Bronchial epithelial cell (primary cell): ENCODE measurements around the gene ICAM5. TPM values are rescaled to one million over a fixed set of nuclear protein-coding genes. Genes with fewer than 3 reads are reported as not detected.

Experiments used
- DNase-seq: peaks from one replicate; pipeline ENCODE4 v3.0.0-alpha.2; 2010; ENCODE audit warnings: low read depth
- FAIRE-seq: peaks from 2 replicates; lab custom pipeline; 2011; peaks lifted over from hg19 to GRCh38; lab: Jason Lieb, UNC
- H3K27me3 ChIP-seq: 2 replicates; pipeline ENCODE4 v1.5.1; 2011; ENCODE audit warnings: low read length; ENCODE audit not compliant: control insufficient read depth, insufficient read depth
- H3K36me3 ChIP-seq: 2 replicates; pipeline ENCODE4 v1.5.1; 2011; ENCODE audit warnings: low read length; ENCODE audit not compliant: control insufficient read depth, insufficient read depth
- H3K4me3 ChIP-seq: 2 replicates; pipeline ENCODE4 v1.5.1; 2011; ENCODE audit warnings: mild to moderate bottlenecking, low read depth, low read length, control low read depth
- total RNA-seq: library from RNA; depleted of rRNA; stranded (reverse); fragments of >200 nt; gene quantifications from 2 replicates; pipeline ENCODE4 v1.2.1, GENCODE V29; 2014
- TF ChIP-seq, protein P1 (sequence below): IDR thresholded peaks from 2 replicates; pipeline ENCODE4 v1.5.1; 2011; ENCODE audit warnings: mild to moderate bottlenecking, moderate library complexity, low read length, control low read depth, inconsistent platforms; ENCODE audit not compliant: insufficient read depth, severe bottlenecking

ICAM5 gene
- total RNA-seq, 1 donor from 2014 or later = 3.9 TPM

DNA sequence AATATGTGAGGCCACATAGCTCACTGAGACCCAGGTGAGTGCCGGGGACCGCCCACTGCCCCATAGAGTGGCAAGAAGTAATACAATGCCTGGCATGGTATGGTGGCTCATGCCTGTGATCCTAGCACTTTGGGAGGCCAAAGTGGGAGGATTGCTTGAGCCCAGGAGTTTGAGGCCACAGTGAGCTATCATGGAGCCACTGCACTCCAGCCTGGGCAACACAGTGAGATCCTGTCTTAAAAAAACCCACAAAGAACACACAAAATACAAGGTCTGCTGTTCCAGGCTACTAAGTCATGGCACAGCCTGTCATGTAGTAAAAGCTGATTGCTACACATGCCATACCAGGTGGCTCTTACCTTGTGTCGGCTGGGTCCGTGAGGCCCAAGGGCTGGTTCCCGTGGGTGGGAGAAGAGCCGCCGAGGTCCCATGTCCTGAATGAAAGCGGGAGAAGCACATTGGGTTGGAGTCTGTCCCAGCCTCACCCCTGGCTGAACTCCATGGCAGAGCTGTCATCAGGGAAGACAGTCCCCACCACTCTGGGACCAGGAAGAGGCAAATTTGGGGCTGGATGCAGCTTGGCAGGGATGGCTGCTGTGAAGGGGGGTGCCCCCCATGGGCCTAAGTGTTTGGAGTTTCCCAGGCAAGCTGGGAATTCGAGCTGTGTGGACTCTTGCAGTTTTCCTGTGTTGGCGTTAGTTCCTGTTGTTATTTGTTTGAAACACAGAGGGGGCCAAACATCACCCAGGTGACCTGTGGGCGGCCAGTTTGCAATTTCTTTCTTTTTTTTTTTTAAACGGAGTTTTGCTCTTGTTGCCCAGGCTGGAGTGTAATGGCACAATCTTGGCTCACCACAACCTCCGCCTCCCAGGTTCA, 29.3 kb downstream of the ICAM5 start:
- TF ChIP-seq, protein P1, sequence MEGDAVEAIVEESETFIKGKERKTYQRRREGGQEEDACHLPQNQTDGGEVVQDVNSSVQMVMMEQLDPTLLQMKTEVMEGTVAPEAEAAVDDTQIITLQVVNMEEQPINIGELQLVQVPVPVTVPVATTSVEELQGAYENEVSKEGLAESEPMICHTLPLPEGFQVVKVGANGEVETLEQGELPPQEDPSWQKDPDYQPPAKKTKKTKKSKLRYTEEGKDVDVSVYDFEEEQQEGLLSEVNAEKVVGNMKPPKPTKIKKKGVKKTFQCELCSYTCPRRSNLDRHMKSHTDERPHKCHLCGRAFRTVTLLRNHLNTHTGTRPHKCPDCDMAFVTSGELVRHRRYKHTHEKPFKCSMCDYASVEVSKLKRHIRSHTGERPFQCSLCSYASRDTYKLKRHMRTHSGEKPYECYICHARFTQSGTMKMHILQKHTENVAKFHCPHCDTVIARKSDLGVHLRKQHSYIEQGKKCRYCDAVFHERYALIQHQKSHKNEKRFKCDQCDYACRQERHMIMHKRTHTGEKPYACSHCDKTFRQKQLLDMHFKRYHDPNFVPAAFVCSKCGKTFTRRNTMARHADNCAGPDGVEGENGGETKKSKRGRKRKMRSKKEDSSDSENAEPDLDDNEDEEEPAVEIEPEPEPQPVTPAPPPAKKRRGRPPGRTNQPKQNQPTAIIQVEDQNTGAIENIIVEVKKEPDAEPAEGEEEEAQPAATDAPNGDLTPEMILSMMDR = no peak
- Histone ChIP-seq H3K4me3 (no peak overlapping the region), H3K27me3 (no peaks in the 10 kb centered on the region), H3K36me3 (peaks cover 29% of the 10 kb centered on the region)
- DNase-seq = no peak
- no peak for FAIRE-seq

DNA sequence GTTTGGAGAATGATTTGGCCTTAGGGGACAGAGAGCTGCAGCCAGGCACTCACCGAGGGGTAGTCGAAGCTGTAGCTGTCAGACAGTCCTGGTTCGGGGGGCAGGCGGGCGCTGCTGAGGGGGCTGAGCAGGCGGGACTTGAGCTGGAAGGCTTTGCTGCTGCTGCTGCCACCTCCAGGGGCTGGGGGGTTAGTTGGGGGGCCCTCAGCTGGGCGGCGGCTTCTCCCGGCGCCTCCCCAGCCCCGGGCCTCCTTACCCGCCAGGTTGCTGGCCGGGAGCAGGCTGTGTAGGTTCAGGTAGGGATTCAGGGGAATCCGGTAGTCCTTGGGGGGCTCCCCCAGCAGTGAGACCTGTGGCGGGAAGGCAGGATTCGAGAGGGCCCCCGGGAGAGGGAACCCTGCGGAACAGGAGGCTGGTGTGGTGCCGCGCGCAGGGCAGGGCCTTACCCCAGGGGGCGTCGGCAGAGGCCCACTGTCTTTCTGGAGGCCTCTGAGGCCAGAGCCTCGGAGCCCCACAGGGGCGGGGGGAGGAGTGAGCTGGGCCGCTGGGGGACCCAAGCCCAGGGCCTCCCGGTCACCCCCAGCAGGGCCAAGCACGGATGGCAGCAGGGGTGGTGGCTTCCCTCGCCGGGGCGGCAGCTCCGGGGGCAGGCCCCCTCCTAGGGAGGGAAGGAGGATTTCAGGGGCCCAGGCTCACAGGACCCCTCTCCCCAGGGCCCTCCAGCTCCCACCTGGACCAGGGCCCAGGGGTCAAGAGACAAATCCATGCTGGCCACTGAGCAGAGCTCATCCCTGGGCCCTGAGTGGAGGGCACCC, 31.1 kb downstream of the ICAM5 start:
- Histone ChIP-seq H3K27me3 (no peaks in the 10 kb centered on the region), H3K4me3 (no peak overlapping the region), H3K36me3 (peaks cover 35% of the 10 kb centered on the region)
- TF ChIP-seq, protein P1 = no peak
- FAIRE-seq = no peak
- no peak for DNase-seq

DNA sequence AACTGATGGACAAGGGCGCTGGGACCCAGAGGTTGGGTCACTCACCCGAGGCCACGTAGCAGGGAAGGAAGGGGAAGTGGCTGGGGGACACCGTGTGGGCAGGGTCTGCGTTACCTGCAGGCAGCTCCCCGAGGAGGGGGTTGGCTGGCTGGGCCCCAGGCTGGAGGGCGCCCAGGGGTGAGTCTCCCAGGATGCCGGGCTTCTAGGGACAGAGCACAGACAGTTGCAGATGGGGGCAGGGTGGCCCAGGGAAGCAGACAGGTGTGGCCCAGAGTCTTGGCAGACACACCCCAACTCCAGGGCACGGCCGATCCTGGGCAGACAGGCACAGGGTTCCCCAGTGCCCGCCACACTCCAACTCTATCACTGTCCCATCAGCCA, 31.7 kb downstream of the ICAM5 start:
- DNase-seq (no peak), FAIRE-seq (no peak)
- TF ChIP-seq, protein P1 = no peak
- H3K36me3 ChIP-seq = peaks cover 37% of the 10 kb centered on the region
- no peaks in the 10 kb centered on the region for H3K27me3 ChIP-seq
- H3K4me3 ChIP-seq = no peak overlapping the region

DNA sequence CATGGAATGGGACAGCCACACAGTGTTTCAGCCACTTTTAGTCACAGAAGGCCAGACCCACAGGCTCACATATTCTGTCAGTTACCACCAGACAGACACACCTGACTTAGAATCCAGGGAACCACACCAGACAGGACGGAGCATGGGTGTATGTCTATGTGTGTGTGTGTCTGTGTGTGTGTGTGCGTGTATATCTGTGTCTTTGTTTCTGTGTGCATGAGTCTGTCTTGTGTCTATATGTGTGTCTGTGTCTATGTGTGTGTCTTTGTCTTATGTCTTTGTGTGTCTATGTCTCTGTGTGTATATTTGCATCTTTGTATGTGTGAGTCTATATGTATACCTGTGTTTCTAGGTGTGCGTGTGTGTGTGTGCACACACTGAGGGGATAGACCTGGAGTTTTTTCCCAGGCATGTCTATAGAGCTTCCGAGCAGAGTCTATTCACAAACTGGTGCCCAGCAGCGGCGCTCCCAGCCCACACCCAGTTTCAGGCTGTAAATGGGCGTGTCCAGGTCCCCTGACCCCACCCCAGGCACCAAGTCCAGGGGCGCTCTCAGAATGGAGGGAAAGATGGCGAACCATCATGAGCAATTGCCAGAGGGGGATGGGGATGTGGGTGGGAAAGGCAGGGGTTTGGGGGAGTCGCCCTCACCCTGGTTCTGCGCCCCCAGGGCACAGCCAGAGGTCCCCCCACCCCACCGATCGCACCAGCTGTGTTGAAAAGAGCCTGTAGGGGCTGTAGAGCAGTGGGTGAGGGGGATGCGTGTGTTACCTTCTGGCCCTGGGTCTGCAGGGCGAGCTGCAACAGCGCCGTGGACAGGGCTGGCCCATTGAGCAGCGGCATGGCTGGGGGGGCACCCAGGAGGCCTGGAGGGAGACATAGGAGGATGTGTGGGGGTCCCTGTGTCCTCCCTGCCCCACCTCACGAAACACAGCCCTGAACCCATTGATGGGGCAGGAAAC, 32.4 kb downstream of the ICAM5 start:
- FAIRE-seq = peak; percentile 92
- TF ChIP-seq, protein P1 = no peak
- Histone ChIP-seq H3K4me3 (no peak overlapping the region), H3K36me3 (peaks cover 37% of the 10 kb centered on the region), H3K27me3 (no peaks in the 10 kb centered on the region)
- DNase-seq = no peak

DNA sequence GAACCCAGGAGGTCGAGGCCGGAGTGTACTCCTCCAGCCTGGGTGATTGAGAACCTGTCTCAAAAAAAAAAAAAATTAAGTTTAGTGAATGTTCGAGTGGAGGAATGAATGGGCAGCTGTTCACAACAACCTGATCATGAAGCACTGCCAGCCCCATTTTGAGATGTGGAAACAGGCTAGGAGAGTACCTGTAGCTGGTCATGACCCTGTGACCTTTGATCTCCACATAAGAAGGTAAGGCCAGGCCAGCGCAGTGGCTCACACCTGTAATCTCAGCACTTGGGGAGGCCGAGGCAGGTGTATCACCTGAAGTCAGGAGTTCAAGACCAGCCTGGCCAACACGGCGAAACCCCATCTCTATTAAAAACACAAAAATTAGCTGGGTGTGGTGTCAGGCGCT, 36.0 kb downstream of the ICAM5 start:
- peaks cover 36% of the 10 kb centered on the region for H3K36me3 ChIP-seq
- no peak overlapping the region for H3K4me3 ChIP-seq
- TF ChIP-seq, protein P1 = no peak
- FAIRE-seq (no peak), DNase-seq (no peak)
- no peaks in the 10 kb centered on the region for H3K27me3 ChIP-seq
